Right lung (tissue), 5 donors: ENCODE data around the gene CLDN12. TPM values are rescaled to one million over a fixed set of nuclear protein-coding genes. Genes with fewer than 3 reads are reported as not detected.
"Not testable (repeated sequence)": the region's sequence is repeated elsewhere in the genome, so short reads cannot be mapped to it uniquely, and the experiment has no call there.

Experiments
- DNase-seq, 2 donors: peaks; one replicate each; pipeline ENCODE4 v3.0.0-alpha.2; 2013
- polyA plus RNA-seq, 5 donors: library from polyadenylated mRNA; unstranded; fragments of 120-200 nt; gene quantifications; one replicate each; pipeline versions ENCODE4 v1.2.1 to v1.2.3, GENCODE V29; 2013; ENCODE audit warnings: inconsistent platforms in 1 of 5, low replicate concordance in 1 of 5; ENCODE audit not compliant: insufficient read length in 5 of 5, insufficient read depth in 1 of 5

Gene CLDN12
- polyA plus RNA-seq, 5 donors: 31.5 to 59.0 (median 52.0) TPM

GRCh38 chr7:90430614-90431460 lies 27.6 kb downstream of the CLDN12 start:
- no peak for DNase-seq

- DNase-seq: no peak
Observed at GRCh38 chr7:90432752-90433151, 29.5 kb downstream of the CLDN12 start.

- DNase-seq: no peak
Observed at GRCh38 chr7:90433221-90433620, 30.0 kb downstream of the CLDN12 start.

GRCh38 chr7:90445633-90446032 lies 42.4 kb downstream of the CLDN12 start:
- no peak for DNase-seq

- no peak for DNase-seq
Observed at GRCh38 chr7:90446137-90446899, 43.1 kb downstream of the CLDN12 start.

GRCh38 chr7:90453259-90453891 lies 50.1 kb downstream of the CLDN12 start:
- DNase-seq: no peak

GRCh38 chr7:90453931-90454330 lies 50.7 kb downstream of the CLDN12 start:
- DNase-seq: no peak

GRCh38 chr7:90455163-90456030 lies 52.1 kb downstream of the CLDN12 start:
- DNase-seq: peak; percentile 31 to 36

- DNase-seq: no peak
Observed at GRCh38 chr7:90458104-90458503, 54.8 kb downstream of the CLDN12 start.

- DNase-seq: no peak
Observed at GRCh38 chr7:90459888-90460287, 56.6 kb downstream of the CLDN12 start.

GRCh38 chr7:90461219-90461618 lies 58.0 kb downstream of the CLDN12 start:
- no peak for DNase-seq

- not testable (repeated sequence) for DNase-seq
Observed at GRCh38 chr7:90463151-90463628, 59.9 kb downstream of the CLDN12 start.

Other genes with a start within 250 kb of the CLDN12 start
- 1 to 10 TPM; 1.4 to 2.6 (median 1.7) TPM for gene STEAP1, start 249.0 kb upstream of the CLDN12 start, polyA plus RNA-seq
- 10 to 100 TPM in 1 of 5 donors, 1 to 10 TPM in 4; 4.2 to 12.9 (median 5.7) TPM for gene STEAP2, start 191.7 kb upstream of the CLDN12 start, polyA plus RNA-seq
- gene CFAP69, start 158.3 kb upstream of the CLDN12 start, polyA plus RNA-seq: 10 to 100 TPM in 4 of 5 donors, 1 to 10 TPM in 1; 8.9 to 15.1 (median 13.3) TPM
- under 1 TPM; 0.11 to 0.25 (median 0.22) TPM for gene FAM237B, start 82.2 kb upstream of the CLDN12 start, polyA plus RNA-seq
- 10 to 100 TPM; 18.5 to 29.2 (median 22.4) TPM for gene GTPBP10, start 56.7 kb upstream of the CLDN12 start, polyA plus RNA-seq
- gene PTTG1IP2, start 66.2 kb downstream of the CLDN12 start, polyA plus RNA-seq: under 1 TPM in 1 of 5 donors, not detected in 4; 0.35 TPM
- 10 to 100 TPM; 19.3 to 34.5 (median 33.5) TPM for gene CDK14, start 192.9 kb downstream of the CLDN12 start, polyA plus RNA-seq